NCI-H460 (cell line): ENCODE results near the gene PLCE1. TPM values are rescaled to one million over a fixed set of nuclear protein-coding genes. Genes with fewer than 3 reads are reported as not detected.

ENCODE experiments used
- DNase-seq: peaks from one replicate; pipeline ENCODE4 v3.0.0-alpha.2; 2016; ENCODE audit warnings: low read depth; ENCODE audit errors: extremely low read depth
- total RNA-seq: library from RNA; depleted of rRNA; stranded (reverse); fragments of >200 nt; shearing (Covaris generic); gene quantifications from 2 replicates; pipeline ENCODE4 v1.2.3, GENCODE V29; 2014

PLCE1 gene
- total RNA-seq, 1 experiment from 2014 or later: 0.32 TPM

DNA sequence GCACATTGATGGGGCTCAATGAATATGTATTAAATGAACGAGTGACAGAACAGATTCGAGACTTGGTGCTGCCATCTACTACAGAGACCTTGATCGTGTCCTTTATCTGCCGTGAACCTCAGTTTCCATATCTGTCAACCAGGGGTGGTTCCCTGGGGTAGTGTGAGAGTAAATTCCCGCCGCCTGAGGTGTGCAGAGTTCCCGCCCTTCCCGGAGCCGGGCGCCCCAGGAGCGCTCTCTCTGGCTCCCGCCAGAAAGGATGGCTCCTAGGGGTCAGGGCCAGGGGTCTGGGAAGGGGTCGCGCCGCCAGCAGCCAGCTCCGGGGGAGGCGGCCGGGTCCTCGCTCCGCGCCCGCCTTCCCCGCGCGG, 333 bp upstream of the PLCE1 start:
- no peak for DNase-seq

DNA sequence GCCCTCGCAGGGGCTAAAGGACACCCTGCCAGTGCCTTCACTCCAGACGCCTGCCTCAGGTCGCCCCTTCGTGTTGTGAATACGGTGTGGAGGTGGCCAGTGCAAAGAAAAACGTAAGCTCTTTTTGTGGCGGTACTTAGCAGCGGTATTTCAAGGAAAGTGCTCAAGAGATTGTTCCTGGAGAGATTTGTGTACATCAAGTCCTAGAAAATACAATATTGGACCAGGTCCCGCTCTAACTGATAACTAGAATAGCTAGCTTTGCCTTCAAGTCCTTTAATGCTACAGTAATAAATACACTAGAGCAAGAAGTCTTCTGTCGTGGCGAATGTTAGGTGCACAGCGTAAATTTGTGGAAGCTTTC, 689 bp downstream of the PLCE1 start:
- DNase-seq: no peak

DNA sequence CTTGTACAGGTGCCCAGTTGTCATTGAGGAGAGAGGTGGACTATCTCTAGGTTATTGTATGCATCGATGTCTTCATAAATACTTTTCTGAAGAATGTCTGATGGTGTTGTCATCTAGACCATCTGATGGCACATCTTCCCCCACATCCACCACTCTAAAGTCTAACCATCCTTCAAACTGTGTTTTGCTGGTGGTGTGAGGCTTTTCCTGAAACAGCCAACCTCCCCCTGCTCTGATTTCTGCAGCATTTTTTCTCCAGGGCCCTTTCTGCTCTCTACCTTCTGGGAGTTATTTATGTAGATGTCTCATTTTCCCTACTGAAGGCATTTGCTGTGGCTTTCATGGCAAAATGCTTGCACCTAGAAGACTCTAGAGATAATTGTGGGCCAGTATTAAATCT, 1.5 kb downstream of the PLCE1 start:
- DNase-seq: no peak

DNA sequence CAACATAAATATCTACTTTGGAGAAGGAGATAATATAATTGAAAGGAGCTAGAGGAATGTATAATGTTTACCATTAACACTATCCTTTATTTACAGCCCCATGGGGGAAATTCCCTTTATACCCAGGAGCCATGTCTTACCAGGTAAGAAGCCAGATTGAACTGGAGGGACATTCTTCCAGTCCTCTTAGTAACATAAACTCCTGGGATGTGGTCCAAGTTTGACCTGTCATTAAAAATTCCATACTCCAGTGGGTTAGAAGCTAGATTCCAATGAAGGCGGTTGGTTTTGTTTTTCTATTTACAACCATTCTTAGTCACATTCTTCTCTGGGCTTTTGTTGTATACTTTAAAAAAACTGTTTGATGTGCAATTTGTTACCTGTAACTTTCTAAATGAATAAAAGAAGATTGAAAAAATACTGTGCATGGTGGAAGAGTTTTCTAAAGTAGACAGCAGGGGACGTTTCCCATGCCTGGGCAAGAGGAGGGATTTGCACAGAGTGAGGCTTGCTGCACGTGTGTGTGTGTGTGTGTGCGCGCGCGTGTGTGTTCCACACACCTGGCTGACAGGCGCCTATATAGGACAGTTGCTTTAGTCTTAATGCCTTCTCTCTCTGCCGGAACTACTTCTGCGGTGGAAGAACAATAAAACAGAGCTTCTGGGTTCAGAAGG, 2.0 kb downstream of the PLCE1 start:
- no peak for DNase-seq

DNA sequence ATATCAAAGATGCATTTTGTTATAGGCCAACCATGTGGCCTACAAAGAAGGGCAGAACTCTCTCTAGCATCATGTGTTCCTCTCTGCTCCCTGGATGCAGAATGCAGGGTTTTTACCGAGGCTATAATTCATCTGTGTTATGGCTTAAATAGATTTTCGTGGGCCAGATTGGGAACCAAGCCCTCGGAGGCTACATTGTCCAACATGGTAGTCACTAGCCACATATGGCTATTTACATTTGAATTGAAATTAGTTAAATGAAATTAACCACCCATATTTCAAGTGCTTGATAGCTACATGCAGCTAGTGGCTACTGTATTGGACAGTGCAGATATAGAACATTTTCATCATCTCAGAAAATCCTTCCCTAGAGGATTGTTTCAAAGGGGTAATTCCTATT, 2.8 kb downstream of the PLCE1 start:
- DNase-seq: no peak

DNA sequence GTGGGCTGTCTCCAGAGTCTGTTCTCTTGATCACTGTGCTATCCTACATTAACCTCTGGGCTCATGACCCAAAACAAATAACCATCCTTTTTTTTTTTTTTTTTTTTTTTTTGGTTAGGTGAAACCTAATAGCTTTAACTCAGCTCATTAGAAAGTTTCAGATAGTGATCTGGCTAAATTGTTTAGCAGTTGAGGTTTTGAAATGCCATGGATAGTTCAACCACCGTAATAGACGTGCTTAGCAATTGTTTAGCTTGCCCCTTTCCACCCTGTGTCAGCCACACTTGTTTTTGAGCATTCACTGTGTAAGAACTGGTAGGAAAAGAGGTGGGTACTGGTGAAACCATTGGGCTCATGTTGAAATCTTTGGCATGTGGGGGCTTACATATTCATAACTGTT, 3.8 kb downstream of the PLCE1 start:
- DNase-seq: no peak

DNA sequence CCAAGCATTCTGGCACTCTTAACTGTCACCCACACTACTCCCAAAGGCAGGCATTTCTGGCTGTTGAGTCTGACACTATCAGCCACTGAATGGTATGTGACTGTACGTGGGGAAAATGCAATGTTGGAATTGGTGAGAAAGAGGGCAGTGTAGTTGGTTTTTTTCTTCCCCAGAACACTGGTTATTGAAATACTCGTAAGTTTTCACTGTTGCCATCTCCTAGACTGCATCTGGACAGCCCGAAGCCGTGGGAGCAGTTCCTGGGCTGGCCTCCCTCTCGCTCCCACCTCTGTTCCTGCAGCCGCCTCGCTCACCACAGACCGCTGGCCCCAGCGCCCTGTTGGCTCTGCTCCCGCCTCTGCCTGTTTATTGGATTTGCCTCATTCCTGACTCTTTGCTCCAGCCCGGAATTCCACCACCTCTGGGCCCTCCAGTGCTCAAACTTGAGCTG, 5.7 kb downstream of the PLCE1 start:
- no peak for DNase-seq

DNA sequence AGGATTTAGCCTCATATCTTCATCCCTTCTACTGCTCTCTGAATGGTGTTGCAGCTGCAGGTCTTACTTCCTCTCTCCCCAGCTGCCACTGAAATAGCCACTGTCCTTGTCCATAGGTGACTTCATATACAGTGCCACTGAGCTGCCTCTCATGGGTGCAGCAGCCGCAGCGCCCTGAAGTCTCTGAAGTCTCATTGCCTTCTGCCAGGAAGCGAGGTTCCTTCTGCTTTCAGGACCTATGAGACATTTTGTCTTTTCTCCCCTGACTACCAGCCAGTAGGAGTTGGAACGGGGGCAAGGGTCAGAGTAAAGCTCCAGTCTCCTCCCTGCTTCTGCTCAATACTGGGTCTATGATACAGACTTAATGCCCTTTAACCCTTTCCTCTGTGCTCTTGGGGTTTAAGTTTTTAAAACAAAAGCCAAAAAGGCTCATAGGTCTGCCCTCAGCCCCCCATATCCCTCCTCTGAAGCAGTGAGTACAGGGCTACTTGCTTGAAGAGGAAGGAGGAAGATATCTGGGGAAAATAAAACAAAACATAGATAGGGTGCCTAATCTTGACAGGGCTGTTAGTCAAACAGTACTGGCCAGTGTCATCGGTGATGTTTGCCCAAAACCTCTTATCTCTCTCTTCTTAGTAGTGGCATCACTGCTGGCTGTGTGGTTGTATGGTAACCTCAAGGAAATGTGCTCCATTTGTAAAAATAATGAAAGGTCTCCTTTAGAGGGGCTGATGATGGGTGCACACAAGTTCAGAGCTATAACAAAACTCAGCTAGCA, 7.1 kb downstream of the PLCE1 start:
- no peak for DNase-seq

DNA sequence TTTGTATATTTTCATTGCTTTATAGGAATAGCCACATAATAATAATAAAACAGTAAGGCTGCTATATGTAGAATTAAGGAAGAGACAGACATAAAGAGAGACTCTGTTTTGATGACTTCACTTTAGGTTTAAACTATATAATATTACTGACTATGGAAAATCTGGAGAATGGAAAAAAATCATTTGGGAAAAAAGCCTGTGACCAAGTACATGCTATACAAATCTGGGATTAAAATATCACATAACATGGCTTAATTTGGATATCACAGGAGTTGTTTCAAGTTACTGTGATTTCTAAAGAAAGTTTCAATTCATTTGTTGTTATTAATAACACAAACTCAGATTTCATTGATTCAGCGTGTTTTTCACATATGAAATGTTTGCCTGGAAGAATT, 7.7 kb downstream of the PLCE1 start:
- DNase-seq: no peak

DNA sequence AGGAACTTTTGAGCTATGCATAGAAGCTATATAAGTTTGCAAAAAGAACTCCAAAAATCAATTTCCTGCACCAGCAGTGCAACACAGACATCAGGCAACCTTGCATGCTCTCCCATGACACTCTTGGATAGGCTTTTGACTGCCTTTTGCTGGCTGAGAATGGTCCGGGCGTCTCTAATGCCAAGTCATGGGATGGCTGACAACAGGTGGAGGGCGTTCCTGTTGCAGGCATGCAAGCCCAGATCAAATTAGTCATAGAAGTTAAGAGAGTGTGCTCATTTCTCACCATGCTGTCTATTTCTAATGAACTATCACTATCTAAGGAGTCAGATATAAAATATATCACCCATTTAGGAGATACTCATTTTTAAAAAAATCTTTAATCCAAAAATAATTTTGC, 8.4 kb downstream of the PLCE1 start:
- DNase-seq: no peak

DNA sequence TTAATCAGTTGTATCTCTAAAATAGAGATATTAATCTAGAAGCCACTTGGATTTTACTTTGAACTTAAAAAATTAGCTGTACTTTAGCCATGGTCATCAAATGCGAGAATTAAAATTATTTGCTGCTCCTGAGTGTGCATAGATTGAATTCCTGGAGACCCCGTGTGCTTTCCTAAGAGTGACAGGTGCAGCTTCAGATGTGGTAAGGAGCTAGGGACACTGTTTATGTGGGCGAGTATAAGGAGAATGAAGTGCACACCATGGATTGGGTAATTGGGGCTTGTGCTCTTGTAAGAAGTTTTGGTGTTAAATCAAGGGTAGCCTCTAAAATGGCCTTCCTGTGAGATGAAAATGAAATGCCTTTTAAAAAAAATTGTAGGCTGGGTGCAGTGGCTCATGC, 9.8 kb downstream of the PLCE1 start:
- no peak for DNase-seq

DNA sequence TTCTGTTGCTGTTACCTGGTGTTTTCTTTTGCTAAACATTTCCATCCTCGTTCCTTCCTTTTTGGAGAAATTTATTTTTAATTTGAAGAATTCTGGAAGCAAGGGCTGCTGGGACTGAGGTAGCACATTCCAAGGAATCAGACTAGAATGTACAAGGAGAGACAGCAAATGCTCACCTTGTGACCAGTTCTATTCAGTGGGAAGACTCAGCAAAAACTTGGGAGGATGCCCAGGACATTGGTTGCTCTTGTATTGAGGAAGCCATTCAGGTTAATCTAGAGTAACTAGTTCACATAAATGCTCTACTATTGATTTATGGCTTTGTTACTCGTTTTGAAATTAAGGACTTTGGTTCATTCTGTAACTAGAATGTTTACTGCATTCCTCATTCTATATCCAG, 11.3 kb downstream of the PLCE1 start:
- DNase-seq: no peak

DNA sequence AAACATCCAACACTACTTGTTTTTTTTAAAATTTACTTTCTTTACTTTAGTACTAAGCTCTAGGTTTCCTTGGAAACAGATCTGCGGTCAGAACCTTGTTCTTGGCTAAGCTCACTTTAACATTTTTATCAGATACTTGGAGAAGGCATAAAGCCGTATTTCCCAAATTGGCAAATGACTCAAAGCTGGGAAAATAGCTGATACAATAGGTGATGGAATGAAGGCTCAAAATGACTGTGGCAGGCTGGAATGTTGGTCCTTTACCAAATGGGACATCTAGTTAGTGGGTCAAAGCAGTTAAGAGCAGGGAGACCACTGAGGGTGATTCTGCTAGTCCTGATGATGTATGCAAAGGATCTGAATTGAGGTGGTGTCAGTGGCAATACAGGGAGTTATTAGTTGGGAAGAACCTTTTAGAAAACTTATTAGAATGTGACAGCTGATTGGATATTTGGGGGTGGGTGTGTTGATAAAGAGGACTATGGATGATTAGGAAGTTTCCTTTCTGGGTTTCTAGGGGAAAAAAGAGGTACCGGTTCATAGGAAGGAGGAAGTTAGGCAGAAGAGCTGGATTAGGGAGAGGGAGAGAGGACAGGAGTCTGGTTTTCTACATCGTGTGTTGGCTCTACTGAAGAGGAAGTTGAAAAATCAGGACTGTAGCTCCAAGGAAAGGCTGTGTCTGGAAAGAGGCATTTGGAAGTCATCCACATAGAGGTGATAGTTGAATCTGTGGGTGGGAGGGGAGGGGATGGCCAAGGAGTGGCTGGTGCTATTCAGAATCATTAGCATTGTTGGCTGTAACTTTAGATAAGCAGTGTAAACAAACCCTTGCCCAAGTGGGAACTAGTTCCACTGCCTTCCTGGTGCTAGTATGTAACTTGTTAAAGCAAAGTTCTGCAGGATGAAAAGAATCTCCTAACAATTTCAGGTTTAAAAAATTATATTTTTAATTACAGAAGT, 13.1 kb downstream of the PLCE1 start:
- DNase-seq: no peak

DNA sequence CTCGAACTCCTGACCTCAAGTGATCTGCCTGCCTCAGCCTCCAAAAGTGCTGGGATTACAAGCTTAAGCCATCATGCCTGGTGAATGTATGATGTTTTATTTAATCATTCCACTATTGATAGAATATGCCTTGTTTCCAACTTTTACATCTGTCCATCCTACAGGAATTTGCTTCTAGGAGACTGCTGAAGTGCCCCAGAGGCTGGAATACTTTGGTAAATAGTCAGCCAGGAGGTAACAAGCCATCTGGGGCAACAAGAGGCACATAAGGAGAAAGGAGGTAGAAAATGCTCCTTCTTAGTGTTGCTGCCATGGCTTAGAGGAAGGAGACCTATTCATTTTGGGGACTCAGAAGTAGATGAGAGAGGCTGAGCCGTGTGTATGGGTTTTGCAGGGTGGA, 14.8 kb downstream of the PLCE1 start:
- DNase-seq: no peak

DNA sequence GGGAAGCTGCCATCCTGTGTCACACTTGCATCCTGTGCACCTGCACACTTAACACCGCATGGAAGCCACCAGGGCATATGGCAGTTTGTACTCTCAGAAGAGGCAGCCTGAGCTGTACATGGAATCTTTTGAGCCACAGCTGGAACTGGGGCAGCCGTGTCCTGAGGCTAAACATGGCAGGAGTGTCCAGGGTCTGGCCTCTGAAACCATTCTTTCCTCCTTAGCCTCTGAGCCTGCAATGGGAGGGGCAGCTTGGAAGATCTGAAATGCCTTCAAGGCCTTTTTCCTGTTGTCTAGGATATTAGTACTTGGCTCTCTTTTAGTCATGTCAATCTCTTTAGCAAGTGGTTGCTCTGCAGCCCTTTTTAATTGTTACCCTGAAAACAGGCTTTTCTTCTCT, 16.4 kb downstream of the PLCE1 start:
- DNase-seq: no peak

DNA sequence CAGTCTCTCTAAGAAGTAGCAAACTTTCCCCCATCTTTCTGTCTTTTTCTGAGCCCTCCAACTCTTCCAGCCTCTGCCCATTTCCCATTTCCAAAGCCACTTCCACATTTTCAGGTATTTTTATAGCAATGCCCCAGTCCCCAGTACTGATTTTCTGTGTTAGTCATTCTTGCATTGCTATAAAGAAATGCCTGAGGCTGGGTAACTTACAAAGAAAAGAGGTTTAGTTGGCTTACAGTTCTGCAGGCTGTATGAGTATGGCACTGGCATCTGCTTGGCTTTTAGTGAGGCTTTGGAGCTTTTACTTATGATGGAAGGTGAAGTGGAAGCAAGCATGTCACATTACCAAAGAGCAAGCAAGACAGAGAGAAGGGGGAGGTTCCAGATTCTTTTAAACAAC, 17.2 kb downstream of the PLCE1 start:
- DNase-seq: no peak

DNA sequence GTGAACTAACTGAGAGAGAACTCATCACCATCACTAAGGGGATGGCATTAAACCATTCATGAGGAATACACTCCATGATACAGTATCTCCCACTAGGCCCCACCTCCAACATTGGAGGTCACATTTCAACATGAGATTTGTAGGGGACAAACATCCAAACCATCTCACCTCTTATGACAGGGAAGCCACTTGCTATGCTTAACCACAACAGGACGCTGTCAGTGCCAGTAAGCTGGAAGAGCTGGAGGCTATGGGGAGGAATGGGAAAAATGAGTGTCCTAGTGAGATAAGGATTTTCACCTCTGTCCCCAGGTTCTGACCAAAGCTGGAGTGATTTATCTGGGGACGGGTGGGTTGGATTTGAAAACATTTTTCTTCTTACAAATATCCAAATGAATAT, 17.6 kb downstream of the PLCE1 start:
- no peak for DNase-seq

DNA sequence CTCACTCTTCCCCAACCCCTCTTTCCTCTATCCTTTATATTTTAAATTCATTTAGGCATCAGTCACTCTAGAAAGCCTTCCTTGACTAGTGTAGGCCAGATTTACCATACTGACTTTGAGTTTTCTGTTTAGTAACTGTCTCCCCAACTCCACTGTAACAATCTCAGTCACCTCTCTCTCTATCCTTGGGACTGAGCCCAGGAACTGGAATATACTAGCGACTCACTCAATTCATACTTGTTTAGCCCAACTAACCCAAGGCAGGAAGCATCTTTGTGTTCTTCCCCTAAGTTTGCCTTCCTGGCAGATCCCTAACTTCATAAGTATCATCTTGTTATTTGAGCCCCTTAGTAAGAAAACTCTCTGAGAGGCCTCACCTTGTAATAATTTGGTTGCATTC, 19.1 kb downstream of the PLCE1 start:
- no peak for DNase-seq

DNA sequence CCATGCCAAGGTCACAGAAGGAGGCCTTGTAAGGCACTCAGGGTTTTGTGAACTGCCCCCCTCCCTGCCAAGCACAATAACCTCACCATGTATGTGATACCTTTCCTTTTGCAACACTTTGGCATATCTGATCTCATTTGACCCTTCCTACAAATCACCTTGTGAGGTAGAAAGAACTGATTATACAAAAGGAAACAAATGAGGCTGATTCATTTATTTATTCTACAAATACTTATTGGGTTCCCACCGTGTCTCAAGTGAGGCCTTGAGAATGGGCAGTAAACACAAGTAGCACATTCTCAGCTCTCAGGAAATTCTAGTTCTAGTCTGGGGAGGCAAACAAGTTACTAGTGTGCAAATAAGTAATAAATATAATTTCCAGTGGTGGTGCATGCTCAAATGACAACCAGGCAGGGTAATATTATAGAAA, 19.6 kb downstream of the PLCE1 start:
- DNase-seq: no peak

DNA sequence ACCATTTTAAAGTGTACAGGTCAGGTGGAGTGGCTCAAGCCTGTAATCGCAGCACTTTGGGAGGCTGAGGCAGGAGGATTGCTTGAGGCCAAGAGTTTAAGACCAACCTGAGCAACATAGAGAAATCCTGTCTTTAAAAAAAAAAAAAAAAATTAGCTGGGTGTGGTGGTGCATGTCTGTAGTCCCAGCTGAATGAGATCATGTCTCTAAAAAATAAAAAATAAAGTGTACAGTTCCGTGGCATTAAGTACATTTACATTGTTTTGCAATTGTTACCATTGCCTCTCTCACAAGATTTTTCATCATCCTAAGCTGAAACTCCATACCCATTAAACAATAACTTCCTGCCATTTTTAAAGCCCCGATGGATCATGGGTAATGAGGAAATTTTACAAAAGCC, 20.6 kb downstream of the PLCE1 start:
- DNase-seq: no peak
